ENCODE data around the gene PCNX4.

PCNX4 gene

GRCh38 chr14:60151715-60152114 is 60.0 kb downstream of the PCNX4 start:
- no peaks in the 10 kb centered on the region for H3K36me3 ChIP-seq (ENCODE audit: control insufficient read depth, insufficient read depth, low read length)
- no peak overlapping the region for H3K4me3 ChIP-seq (ENCODE audit: low read length)
- no peak overlapping the region for H3K27ac ChIP-seq (ENCODE audit: low read length)
- DNase-seq (ENCODE audit: low read depth, low spot score): no peak
- H3K27me3 ChIP-seq (ENCODE audit: control insufficient read depth, insufficient read depth, low read length): no peaks in the 10 kb centered on the region
- no CpG with 5 or more reads among the region's 3 CpGs for WGBS (ENCODE audit: insufficient coverage, insufficient read length)
- no peaks in the 10 kb centered on the region for H3K4me1 ChIP-seq (ENCODE audit: control insufficient read depth, insufficient read depth, low read length)
- no peaks in the 10 kb centered on the region for H3K9me3 ChIP-seq (ENCODE audit: control insufficient read depth, insufficient read depth, low read length)

- H3K9me3 ChIP-seq (ENCODE audit: control insufficient read depth, insufficient read depth, low read length): no peaks in the 10 kb centered on the region
These were observed 62.3 kb downstream of the PCNX4 start for GRCh38 chr14:60153991-60154390.

GRCh38 chr14:60154671-60155070 is 62.9 kb downstream of the PCNX4 start:
- Histone ChIP-seq H3K4me1 (ENCODE audit: control insufficient read depth, insufficient read depth, low read length) (no peaks in the 10 kb centered on the region), H3K27me3 (ENCODE audit: control insufficient read depth, insufficient read depth, low read length) (no peaks in the 10 kb centered on the region), H3K27ac (ENCODE audit: low read length) (no peak overlapping the region), H3K36me3 (ENCODE audit: control insufficient read depth, insufficient read depth, low read length) (no peaks in the 10 kb centered on the region), H3K4me3 (ENCODE audit: low read length) (no peak overlapping the region), H3K9me3 (ENCODE audit: control insufficient read depth, insufficient read depth, low read length) (no peaks in the 10 kb centered on the region)
- no CpG with 5 or more reads among the region's 2 CpGs for WGBS (ENCODE audit: insufficient coverage, insufficient read length)
- no peak for DNase-seq (ENCODE audit: low read depth, low spot score)

More at GRCh38 chr14:60153991-60154390, 62.3 kb downstream of the PCNX4 start:
- no peak for DNase-seq (ENCODE audit: low read depth, low spot score)
- no peak overlapping the region for H3K27ac ChIP-seq (ENCODE audit: low read length)
- H3K36me3 ChIP-seq (ENCODE audit: control insufficient read depth, insufficient read depth, low read length): no peaks in the 10 kb centered on the region
- H3K27me3 ChIP-seq (ENCODE audit: control insufficient read depth, insufficient read depth, low read length): no peaks in the 10 kb centered on the region
- no peak overlapping the region for H3K4me3 ChIP-seq (ENCODE audit: low read length)
- no CpG with 5 or more reads among the region's 3 CpGs for WGBS (ENCODE audit: insufficient coverage, insufficient read length)
- no peaks in the 10 kb centered on the region for H3K4me1 ChIP-seq (ENCODE audit: control insufficient read depth, insufficient read depth, low read length)

- Histone ChIP-seq H3K9me3 (ENCODE audit: control insufficient read depth, insufficient read depth, low read length) (no peaks in the 10 kb centered on the region), H3K27me3 (ENCODE audit: control insufficient read depth, insufficient read depth, low read length) (no peaks in the 10 kb centered on the region), H3K4me3 (ENCODE audit: low read length) (no peak overlapping the region), H3K36me3 (ENCODE audit: control insufficient read depth, insufficient read depth, low read length) (no peaks in the 10 kb centered on the region), H3K4me1 (ENCODE audit: control insufficient read depth, insufficient read depth, low read length) (peaks cover 1% of the 10 kb centered on the region; the same call in 1 of the 2 replicates), H3K27ac (ENCODE audit: low read length) (no peak overlapping the region)
- WGBS (ENCODE audit: insufficient coverage, insufficient read length): no CpG with 5 or more reads among the region's 7 CpGs
- DNase-seq (ENCODE audit: low read depth, low spot score): no peak
These were observed 68.7 kb downstream of the PCNX4 start for GRCh38 chr14:60160422-60160821.

- no peak overlapping the region for H3K27ac ChIP-seq (ENCODE audit: low read length)
- H3K27me3 ChIP-seq (ENCODE audit: control insufficient read depth, insufficient read depth, low read length): no peaks in the 10 kb centered on the region
- H3K4me3 ChIP-seq (ENCODE audit: low read length): no peak overlapping the region
- no peaks in the 10 kb centered on the region for H3K9me3 ChIP-seq (ENCODE audit: control insufficient read depth, insufficient read depth, low read length)
- no peaks in the 10 kb centered on the region for H3K36me3 ChIP-seq (ENCODE audit: control insufficient read depth, insufficient read depth, low read length)
- no peak for DNase-seq (ENCODE audit: low read depth, low spot score)
- peaks cover 1% of the 10 kb centered on the region; the same call in 1 of the 2 replicates for H3K4me1 ChIP-seq (ENCODE audit: control insufficient read depth, insufficient read depth, low read length)
- WGBS (ENCODE audit: insufficient coverage, insufficient read length): no CpG with 5 or more reads among the region's 2 CpGs
These were observed 69.7 kb downstream of the PCNX4 start for GRCh38 chr14:60161196-60162107.

GRCh38 chr14:60163693-60164092 is 72.0 kb downstream of the PCNX4 start:
- H3K9me3 ChIP-seq (ENCODE audit: control insufficient read depth, insufficient read depth, low read length): no peaks in the 10 kb centered on the region
- no peaks in the 10 kb centered on the region for H3K27me3 ChIP-seq (ENCODE audit: control insufficient read depth, insufficient read depth, low read length)
- WGBS (ENCODE audit: insufficient coverage, insufficient read length): no CpG with 5 or more reads among the region's 6 CpGs
- H3K4me3 ChIP-seq (ENCODE audit: low read length): no peak overlapping the region
- peaks cover 1% of the 10 kb centered on the region; the same call in 1 of the 2 replicates for H3K4me1 ChIP-seq (ENCODE audit: control insufficient read depth, insufficient read depth, low read length)
- no peak for DNase-seq (ENCODE audit: low read depth, low spot score)
- H3K36me3 ChIP-seq (ENCODE audit: control insufficient read depth, insufficient read depth, low read length): no peaks in the 10 kb centered on the region
- no peak overlapping the region for H3K27ac ChIP-seq (ENCODE audit: low read length)

GRCh38 chr14:60164404-60164711 is 72.6 kb downstream of the PCNX4 start:
- WGBS (ENCODE audit: insufficient coverage, insufficient read length): no CpG with 5 or more reads among the region's 5 CpGs
- H3K4me3 ChIP-seq (ENCODE audit: low read length): peak overlapping the region; percentile 44; the same call in 1 of the 2 replicates
- no peaks in the 10 kb centered on the region for H3K27me3 ChIP-seq (ENCODE audit: control insufficient read depth, insufficient read depth, low read length)
- H3K9me3 ChIP-seq (ENCODE audit: control insufficient read depth, insufficient read depth, low read length): no peaks in the 10 kb centered on the region
- H3K36me3 ChIP-seq (ENCODE audit: control insufficient read depth, insufficient read depth, low read length): no peaks in the 10 kb centered on the region
- DNase-seq (ENCODE audit: low read depth, low spot score): no peak
- H3K4me1 ChIP-seq (ENCODE audit: control insufficient read depth, insufficient read depth, low read length): peaks cover 1% of the 10 kb centered on the region; the same call in 1 of the 2 replicates
- no peak overlapping the region for H3K27ac ChIP-seq (ENCODE audit: low read length)

GRCh38 chr14:60164712-60165546 is 73.2 kb downstream of the PCNX4 start, which contains the start of gene DHRS7:
TSS of gene DHRS7 (minus strand) at chr14:60165398. CDS start at chr14:60165309, 89 bp downstream.
- DNase-seq (ENCODE audit: low read depth, low spot score): no peak
- no CpG with 5 or more reads among the region's 68 CpGs for WGBS (ENCODE audit: insufficient coverage, insufficient read length)

GRCh38 chr14:60165547-60165876 is 73.8 kb downstream of the PCNX4 start:
- Histone ChIP-seq H3K9me3 (ENCODE audit: control insufficient read depth, insufficient read depth, low read length) (no peaks in the 10 kb centered on the region), H3K36me3 (ENCODE audit: control insufficient read depth, insufficient read depth, low read length) (no peaks in the 10 kb centered on the region), H3K4me3 (ENCODE audit: low read length) (peak overlapping the region; percentile 44; the same call in 1 of the 2 replicates), H3K27ac (ENCODE audit: low read length) (no peak overlapping the region), H3K4me1 (ENCODE audit: control insufficient read depth, insufficient read depth, low read length) (peaks cover 1% of the 10 kb centered on the region; the same call in 1 of the 2 replicates), H3K27me3 (ENCODE audit: control insufficient read depth, insufficient read depth, low read length) (no peaks in the 10 kb centered on the region)
- DNase-seq (ENCODE audit: low read depth, low spot score): no peak
- no CpG with 5 or more reads among the region's 4 CpGs for WGBS (ENCODE audit: insufficient coverage, insufficient read length)

More at GRCh38 chr14:60164712-60165546, 73.2 kb downstream of the PCNX4 start, which contains the start of gene DHRS7:
- Histone ChIP-seq H3K27me3 (ENCODE audit: control insufficient read depth, insufficient read depth, low read length) (no peaks in the 10 kb centered on the region), H3K4me1 (ENCODE audit: control insufficient read depth, insufficient read depth, low read length) (peaks cover 1% of the 10 kb centered on the region; the same call in 1 of the 2 replicates), H3K27ac (ENCODE audit: low read length) (no peak within 1 kb of the TSS), H3K9me3 (ENCODE audit: control insufficient read depth, insufficient read depth, low read length) (no peaks in the 10 kb centered on the region), H3K4me3 (ENCODE audit: low read length) (peak within 1 kb of the TSS; percentile 44), H3K36me3 (ENCODE audit: control insufficient read depth, insufficient read depth, low read length) (no peaks in the 10 kb centered on the region)

- Histone ChIP-seq H3K4me3 (ENCODE audit: low read length) (no peak overlapping the region), H3K27ac (ENCODE audit: low read length) (no peak overlapping the region), H3K9me3 (ENCODE audit: control insufficient read depth, insufficient read depth, low read length) (no peaks in the 10 kb centered on the region), H3K27me3 (ENCODE audit: control insufficient read depth, insufficient read depth, low read length) (no peaks in the 10 kb centered on the region), H3K36me3 (ENCODE audit: control insufficient read depth, insufficient read depth, low read length) (no peaks in the 10 kb centered on the region), H3K4me1 (ENCODE audit: control insufficient read depth, insufficient read depth, low read length) (peaks cover 1% of the 10 kb centered on the region; the same call in 1 of the 2 replicates)
- DNase-seq (ENCODE audit: low read depth, low spot score): no peak
- no CpG with 5 or more reads among the region's 3 CpGs for WGBS (ENCODE audit: insufficient coverage, insufficient read length)
These were observed 74.4 kb downstream of the PCNX4 start for GRCh38 chr14:60166142-60166541.

Measured in iPS DF 6.9 (cell line).